Testis (tissue), 3 donors: Measurements from ENCODE around the gene RIN1. TPM values are rescaled to one million over a fixed set of nuclear protein-coding genes. Genes with fewer than 3 reads are reported as not detected.

Source experiments
- DNase-seq: peaks from one replicate; pipeline ENCODE4 v3.0.0-alpha.2; 2019
- H3K27ac ChIP-seq, 2 donors: fragments of 200-600 bp; sonication (generic); one replicate each; pipeline ENCODE4 v1.5.1; 2019
- H3K27me3 ChIP-seq: fragments of 200-600 bp; sonication (generic); one replicate; pipeline ENCODE4 v1.5.1; 2019
- H3K36me3 ChIP-seq: fragments of 200-600 bp; sonication (generic); one replicate; pipeline ENCODE4 v1.5.1; 2017; ENCODE audit warnings: low read depth; ENCODE audit errors: missing control alignments
- H3K4me1 ChIP-seq: fragments of 200-600 bp; sonication (generic); one replicate; pipeline ENCODE4 v1.5.1; 2019
- H3K4me3 ChIP-seq, 2 donors: fragments of 200-600 bp; sonication (generic); one replicate each; pipeline ENCODE4 v1.5.1; 2017 to 2019
- H3K9me3 ChIP-seq: fragments of 200-600 bp; sonication (generic); one replicate; pipeline ENCODE4 v1.5.1; 2017
- POLR2A ChIP-seq: fragments of 450-650 bp; IDR thresholded peaks from one replicate; pipeline ENCODE4 v1.6.1; 2017; ENCODE audit warnings: antibody characterized with exemption, mild to moderate bottlenecking, moderate library complexity
- WGBS, 2 donors: methylation state at CpG; one replicate each; pipeline ENCODE4 v1.1.5; 2018; 5-methylcytosine and 5-hydroxymethylcytosine counted together
- intact Hi-C: fragments of 100-400 bp; cut with DNase I; formaldehyde crosslinking; loops from one replicate; pipeline ENCODE4 v1.15.1; 2023; ENCODE audit warnings: low total_unique reads
- polyA plus RNA-seq: library from polyadenylated mRNA; stranded (reverse); fragments of 350-450 nt; fragmentation: Illumina TruSeq; extraction: RNeasy Lipid Tissue Mini Kit (QIAGEN cat#74804); gene quantifications from one replicate; pipeline ENCODE4 v1.2.3, GENCODE V29; 2014; ENCODE audit warnings: low read depth, low replicate concordance; ENCODE audit not compliant: insufficient read depth
- total RNA-seq, 2 donors: library from RNA; depleted of rRNA; stranded (reverse); fragments of >200 nt; gene quantifications; one replicate each; pipeline ENCODE4 v1.2.3, GENCODE V29; 2016
- TF ChIP-seq, protein P1 (sequence below), 3 experiments: fragments of 450-650 bp in 2 of 3; fragments of 200-600 bp in 1 of 3; sonication (generic) in 1 of 3; IDR thresholded peaks; one replicate each; pipeline ENCODE4 v1.5.1; 2016 to 2019; ENCODE audit warnings: antibody characterized with exemption in 3 of 3, mild to moderate bottlenecking in 2 of 3, moderate library complexity in 1 of 3

The RIN1 gene
- total and polyA plus RNA-seq, 3 donors from 2014 or later = 4.7 to 8.5 (median 8.2) TPM

GRCh38 chr11:66363187-66363601 lies 27.0 kb upstream of the RIN1 start:
- Histone ChIP-seq H3K27ac (no peak overlapping the region), H3K36me3 (no peaks in the 10 kb centered on the region), H3K9me3 (no peaks in the 10 kb centered on the region), H3K4me3 (no peak overlapping the region), H3K4me1 (no peaks in the 10 kb centered on the region), H3K27me3 (no peaks in the 10 kb centered on the region)
- 77 to 85% methylated on average over 7 to 14 of the region's 14 CpGs for WGBS, 2 donors
- intact Hi-C loops = no loop called here
- no peak for DNase-seq
- TF ChIP-seq, protein P1, sequence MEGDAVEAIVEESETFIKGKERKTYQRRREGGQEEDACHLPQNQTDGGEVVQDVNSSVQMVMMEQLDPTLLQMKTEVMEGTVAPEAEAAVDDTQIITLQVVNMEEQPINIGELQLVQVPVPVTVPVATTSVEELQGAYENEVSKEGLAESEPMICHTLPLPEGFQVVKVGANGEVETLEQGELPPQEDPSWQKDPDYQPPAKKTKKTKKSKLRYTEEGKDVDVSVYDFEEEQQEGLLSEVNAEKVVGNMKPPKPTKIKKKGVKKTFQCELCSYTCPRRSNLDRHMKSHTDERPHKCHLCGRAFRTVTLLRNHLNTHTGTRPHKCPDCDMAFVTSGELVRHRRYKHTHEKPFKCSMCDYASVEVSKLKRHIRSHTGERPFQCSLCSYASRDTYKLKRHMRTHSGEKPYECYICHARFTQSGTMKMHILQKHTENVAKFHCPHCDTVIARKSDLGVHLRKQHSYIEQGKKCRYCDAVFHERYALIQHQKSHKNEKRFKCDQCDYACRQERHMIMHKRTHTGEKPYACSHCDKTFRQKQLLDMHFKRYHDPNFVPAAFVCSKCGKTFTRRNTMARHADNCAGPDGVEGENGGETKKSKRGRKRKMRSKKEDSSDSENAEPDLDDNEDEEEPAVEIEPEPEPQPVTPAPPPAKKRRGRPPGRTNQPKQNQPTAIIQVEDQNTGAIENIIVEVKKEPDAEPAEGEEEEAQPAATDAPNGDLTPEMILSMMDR (IDR thresholded peaks at IDR 0.05) = no peak
- no peak for TF ChIP-seq POLR2A

DNA sequence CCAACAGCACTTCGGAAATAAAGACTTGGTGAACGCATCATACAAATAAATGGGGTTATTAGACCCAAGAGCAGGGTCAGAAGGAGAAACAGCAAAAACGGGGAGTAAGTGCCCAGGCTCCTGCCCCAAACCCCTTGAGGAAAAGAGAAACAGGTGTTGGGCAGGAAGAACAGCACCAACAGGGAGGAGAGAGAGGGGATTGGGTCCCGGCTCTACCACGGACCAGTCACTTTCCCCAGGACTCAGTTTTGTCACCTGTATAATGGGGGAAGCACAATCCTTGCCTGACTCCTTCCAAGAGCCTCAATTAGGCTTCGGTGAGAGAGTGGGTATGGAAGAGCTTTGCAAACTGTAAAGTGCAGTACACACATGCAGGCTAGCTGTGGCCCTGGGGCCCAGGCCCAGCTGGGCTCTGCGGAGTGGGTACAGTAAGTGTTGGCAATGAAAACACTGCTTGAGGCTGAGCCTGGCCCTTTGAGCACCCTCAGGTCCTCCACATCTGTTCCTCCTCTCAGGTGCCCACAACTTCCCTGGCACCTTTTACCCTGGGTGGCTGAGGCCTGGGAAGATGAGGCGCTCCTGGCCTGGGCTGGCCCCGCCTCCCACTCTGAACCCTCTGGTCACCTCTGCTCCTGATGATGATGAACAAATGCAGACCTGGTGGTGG lies 26.4 kb upstream of the RIN1 start:
- Histone ChIP-seq H3K9me3 (no peaks in the 10 kb centered on the region), H3K36me3 (no peaks in the 10 kb centered on the region), H3K4me1 (no peaks in the 10 kb centered on the region), H3K27me3 (no peaks in the 10 kb centered on the region), H3K27ac (no peak overlapping the region), H3K4me3 (no peak overlapping the region)
- 82 to 87% methylated on average over 9 of the region's 9 CpGs for WGBS, 2 donors
- intact Hi-C loops = no loop called here
- no peak for DNase-seq
- TF ChIP-seq, protein P1 (IDR thresholded peaks at IDR 0.05) = no peak
- TF ChIP-seq POLR2A = no peak

DNA sequence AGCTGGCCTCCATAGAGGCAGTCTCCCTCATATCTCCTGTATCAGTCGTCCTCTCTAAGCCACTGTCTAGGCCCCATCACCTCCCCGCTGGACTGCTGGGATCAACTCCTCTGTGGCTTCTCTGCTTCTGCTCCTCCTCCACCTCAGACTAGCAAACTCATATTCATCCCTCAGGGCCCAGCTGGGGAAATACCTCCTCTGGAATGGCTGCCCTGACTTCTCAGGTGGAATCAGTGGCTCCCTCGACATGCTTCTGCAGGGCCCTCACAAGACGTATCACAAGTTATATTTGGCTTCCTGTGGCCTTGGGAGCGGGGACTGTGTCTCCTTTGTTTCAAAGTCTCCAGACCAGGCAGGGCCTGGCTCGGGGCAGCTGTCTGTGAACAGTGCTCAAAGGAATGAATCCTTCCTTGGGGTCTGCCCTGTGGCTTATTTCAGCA lies 25.3 kb upstream of the RIN1 start:
- no peaks in the 10 kb centered on the region for H3K9me3 ChIP-seq
- no peaks in the 10 kb centered on the region for H3K27me3 ChIP-seq
- no peak for TF ChIP-seq POLR2A
- TF ChIP-seq, protein P1 (IDR thresholded peaks at IDR 0.05) = no peak
- intact Hi-C loops = no loop called here
- no peak overlapping the region for H3K4me3 ChIP-seq
- H3K4me1 ChIP-seq = no peaks in the 10 kb centered on the region
- 53 to 78% methylated on average over 5 to 6 of the region's 6 CpGs for WGBS, 2 donors
- DNase-seq = peak; percentile 60
- H3K36me3 ChIP-seq = no peaks in the 10 kb centered on the region
- no peak overlapping the region for H3K27ac ChIP-seq

GRCh38 chr11:66360406-66361073 lies 24.3 kb upstream of the RIN1 start:
- no peak overlapping the region for H3K4me3 ChIP-seq
- H3K36me3 ChIP-seq = no peaks in the 10 kb centered on the region
- no peak overlapping the region for H3K27ac ChIP-seq
- TF ChIP-seq POLR2A = no peak
- TF ChIP-seq, protein P1 (IDR thresholded peaks at IDR 0.05) = no peak
- intact Hi-C loops = no loop called here
- H3K4me1 ChIP-seq = no peaks in the 10 kb centered on the region
- 93 to 97% methylated on average over 9 to 15 of the region's 15 CpGs for WGBS, 2 donors
- H3K9me3 ChIP-seq = no peaks in the 10 kb centered on the region
- DNase-seq = no peak
- H3K27me3 ChIP-seq = no peaks in the 10 kb centered on the region
